Measurements from ENCODE around the gene PCIF1. TPM values are rescaled to one million over a fixed set of nuclear protein-coding genes. Genes with fewer than 3 reads are reported as not detected.

The PCIF1 gene
- total and polyA plus RNA-seq, 4 donors = 9.2 to 12.4 (median 11.5) TPM

- TF ChIP-seq EGR1 (IDR thresholded peaks at IDR 0.05; ENCODE audit: low read depth in 2 of 2) = no peak
- TF ChIP-seq, protein P1, sequence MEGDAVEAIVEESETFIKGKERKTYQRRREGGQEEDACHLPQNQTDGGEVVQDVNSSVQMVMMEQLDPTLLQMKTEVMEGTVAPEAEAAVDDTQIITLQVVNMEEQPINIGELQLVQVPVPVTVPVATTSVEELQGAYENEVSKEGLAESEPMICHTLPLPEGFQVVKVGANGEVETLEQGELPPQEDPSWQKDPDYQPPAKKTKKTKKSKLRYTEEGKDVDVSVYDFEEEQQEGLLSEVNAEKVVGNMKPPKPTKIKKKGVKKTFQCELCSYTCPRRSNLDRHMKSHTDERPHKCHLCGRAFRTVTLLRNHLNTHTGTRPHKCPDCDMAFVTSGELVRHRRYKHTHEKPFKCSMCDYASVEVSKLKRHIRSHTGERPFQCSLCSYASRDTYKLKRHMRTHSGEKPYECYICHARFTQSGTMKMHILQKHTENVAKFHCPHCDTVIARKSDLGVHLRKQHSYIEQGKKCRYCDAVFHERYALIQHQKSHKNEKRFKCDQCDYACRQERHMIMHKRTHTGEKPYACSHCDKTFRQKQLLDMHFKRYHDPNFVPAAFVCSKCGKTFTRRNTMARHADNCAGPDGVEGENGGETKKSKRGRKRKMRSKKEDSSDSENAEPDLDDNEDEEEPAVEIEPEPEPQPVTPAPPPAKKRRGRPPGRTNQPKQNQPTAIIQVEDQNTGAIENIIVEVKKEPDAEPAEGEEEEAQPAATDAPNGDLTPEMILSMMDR (IDR thresholded peaks at IDR 0.05; ENCODE audit: low read depth, low read length, missing input control) = no peak
- TF ChIP-seq REST (IDR thresholded peaks at IDR 0.05) = no peak
- TF ChIP-seq, protein P2, sequence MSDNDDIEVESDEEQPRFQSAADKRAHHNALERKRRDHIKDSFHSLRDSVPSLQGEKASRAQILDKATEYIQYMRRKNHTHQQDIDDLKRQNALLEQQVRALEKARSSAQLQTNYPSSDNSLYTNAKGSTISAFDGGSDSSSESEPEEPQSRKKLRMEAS (IDR thresholded peaks at IDR 0.05) = no peak
- TF ChIP-seq JUND (IDR thresholded peaks at IDR 0.05) = no peak
- no peak for TF ChIP-seq HNF4G (IDR thresholded peaks at IDR 0.05)
- TF ChIP-seq FOXA1 (IDR thresholded peaks at IDR 0.05) = no peak
- TF ChIP-seq RXRA (IDR thresholded peaks at IDR 0.05) = no peak
- TF ChIP-seq FOXA2 (IDR thresholded peaks at IDR 0.05) = no peak
- TF ChIP-seq ATF3 (IDR thresholded peaks at IDR 0.05) = no peak
- TF ChIP-seq YY1 (IDR thresholded peaks at IDR 0.05) = no peak
- no peak for TF ChIP-seq RAD21 (IDR thresholded peaks at IDR 0.05)
- no peaks in the 10 kb centered on the region for H3K36me3 ChIP-seq (ENCODE audit: control insufficient read depth in 4 of 4, insufficient read depth in 3 of 4, low read depth in 1 of 4, low read length in 3 of 4)
- DNase-seq (ENCODE audit: low spot score) = no peak
- H3K4me3 ChIP-seq (ENCODE audit: low read depth in 1 of 3, low read length in 3 of 3) = no peak overlapping the region
- peaks cover 3 to 23% (median 9%) of the 10 kb centered on the region in 4 donors for H3K4me1 ChIP-seq (ENCODE audit: control insufficient read depth in 4 of 4, insufficient read depth in 4 of 4, low read length in 3 of 4)
- no peaks in the 10 kb centered on the region for H3K9me3 ChIP-seq (ENCODE audit: control insufficient read depth in 4 of 4, low read length in 3 of 4)
- peak overlapping the region; percentile 47 to 58 for H3K27ac ChIP-seq (ENCODE audit: low read depth in 1 of 2, low read length in 2 of 2)
- no peaks in the 10 kb centered on the region for H3K27me3 ChIP-seq (ENCODE audit: control insufficient read depth in 4 of 4, insufficient read depth in 4 of 4, low read length in 3 of 4)
- H3K9ac ChIP-seq (ENCODE audit: low read depth in 1 of 2, low read length in 2 of 2) = peak overlapping the region in 1 of 2 donors; percentile 44
- whole genome bisulfite sequencing = 75% methylated on average over 9 of the region's 9 CpGs
Measured at GRCh38 chr20:45920462-45921336, 13.8 kb upstream of the PCIF1 start.

DNA sequence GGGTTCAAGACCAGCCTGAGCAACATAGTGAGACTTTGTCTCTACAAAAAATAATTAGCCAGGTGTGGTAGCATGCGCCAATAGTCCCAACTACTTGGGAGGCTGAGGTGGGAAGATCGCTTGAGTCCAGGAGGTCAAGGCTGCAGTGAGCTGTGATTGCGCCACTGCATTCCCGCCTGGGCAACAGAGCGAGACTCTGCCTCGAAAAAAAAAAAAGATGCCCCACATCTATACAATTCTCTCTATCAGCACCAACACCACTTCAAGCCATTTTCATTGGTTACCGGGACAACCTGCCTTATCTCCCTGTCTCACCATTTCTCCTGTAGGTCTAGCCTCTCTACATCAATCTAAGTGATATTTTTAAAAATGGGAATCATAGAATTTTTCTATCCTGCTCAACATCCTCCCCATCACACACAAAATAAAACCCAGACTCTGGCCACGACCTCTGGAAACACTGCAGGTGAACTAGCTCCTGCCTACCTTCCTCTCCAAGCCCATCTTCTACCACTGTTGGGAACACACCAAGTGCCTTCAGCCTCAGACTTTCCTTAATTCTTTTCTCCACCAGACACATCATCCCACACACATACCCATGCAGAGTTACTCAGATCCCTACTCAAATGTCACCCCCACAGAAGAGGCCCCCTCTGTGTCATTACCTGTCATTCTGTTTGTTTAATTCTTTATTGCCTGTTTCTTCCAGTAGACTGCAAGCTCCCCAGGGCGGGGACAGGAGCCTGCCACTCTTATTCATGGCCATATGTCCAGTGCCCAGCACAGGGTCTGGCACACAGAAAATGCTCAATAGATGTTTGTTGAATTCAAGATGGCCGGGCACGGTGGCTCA is 12.9 kb upstream of the PCIF1 start:
- Histone ChIP-seq H3K9me3 (ENCODE audit: control insufficient read depth in 4 of 4, low read length in 3 of 4) (no peaks in the 10 kb centered on the region), H3K4me1 (ENCODE audit: control insufficient read depth in 4 of 4, insufficient read depth in 4 of 4, low read length in 3 of 4) (peaks cover 3 to 23% (median 9%) of the 10 kb centered on the region in 4 donors), H3K36me3 (ENCODE audit: control insufficient read depth in 4 of 4, insufficient read depth in 3 of 4, low read depth in 1 of 4, low read length in 3 of 4) (no peaks in the 10 kb centered on the region), H3K4me3 (ENCODE audit: low read depth in 1 of 3, low read length in 3 of 3) (no peak overlapping the region), H3K27ac (ENCODE audit: low read depth in 1 of 2, low read length in 2 of 2) (no peak overlapping the region), H3K27me3 (ENCODE audit: control insufficient read depth in 4 of 4, insufficient read depth in 4 of 4, low read length in 3 of 4) (no peaks in the 10 kb centered on the region), H3K9ac (ENCODE audit: low read depth in 1 of 2, low read length in 2 of 2) (no peak overlapping the region)
- WGBS = 69% methylated on average over 11 of the region's 11 CpGs
- TF ChIP-seq HNF4G (IDR thresholded peaks at IDR 0.05) (no peak), FOXA1 (IDR thresholded peaks at IDR 0.05) (no peak), RXRA (IDR thresholded peaks at IDR 0.05) (no peak), HNF4A (conservative IDR thresholded peaks at IDR 0.05) (peak in 1 of 2 donors; percentile 15)
- TF ChIP-seq, protein P2 (IDR thresholded peaks at IDR 0.05) = no peak
- DNase-seq (ENCODE audit: low spot score) = no peak
